Activated CD8-positive, alpha-beta memory T cell treated with anti-CD3 and anti-CD28 coated beads for 48 hours (primary cell): ENCODE measurements around the gene KDELR1.

Experiments used
- DNase-seq, 3 experiments: peaks; one replicate each; pipeline ENCODE4 v3.0.0-alpha.2; 2020; ENCODE audit warnings: low read depth in 2 of 3, low spot score in 2 of 3

KDELR1 gene

DNA sequence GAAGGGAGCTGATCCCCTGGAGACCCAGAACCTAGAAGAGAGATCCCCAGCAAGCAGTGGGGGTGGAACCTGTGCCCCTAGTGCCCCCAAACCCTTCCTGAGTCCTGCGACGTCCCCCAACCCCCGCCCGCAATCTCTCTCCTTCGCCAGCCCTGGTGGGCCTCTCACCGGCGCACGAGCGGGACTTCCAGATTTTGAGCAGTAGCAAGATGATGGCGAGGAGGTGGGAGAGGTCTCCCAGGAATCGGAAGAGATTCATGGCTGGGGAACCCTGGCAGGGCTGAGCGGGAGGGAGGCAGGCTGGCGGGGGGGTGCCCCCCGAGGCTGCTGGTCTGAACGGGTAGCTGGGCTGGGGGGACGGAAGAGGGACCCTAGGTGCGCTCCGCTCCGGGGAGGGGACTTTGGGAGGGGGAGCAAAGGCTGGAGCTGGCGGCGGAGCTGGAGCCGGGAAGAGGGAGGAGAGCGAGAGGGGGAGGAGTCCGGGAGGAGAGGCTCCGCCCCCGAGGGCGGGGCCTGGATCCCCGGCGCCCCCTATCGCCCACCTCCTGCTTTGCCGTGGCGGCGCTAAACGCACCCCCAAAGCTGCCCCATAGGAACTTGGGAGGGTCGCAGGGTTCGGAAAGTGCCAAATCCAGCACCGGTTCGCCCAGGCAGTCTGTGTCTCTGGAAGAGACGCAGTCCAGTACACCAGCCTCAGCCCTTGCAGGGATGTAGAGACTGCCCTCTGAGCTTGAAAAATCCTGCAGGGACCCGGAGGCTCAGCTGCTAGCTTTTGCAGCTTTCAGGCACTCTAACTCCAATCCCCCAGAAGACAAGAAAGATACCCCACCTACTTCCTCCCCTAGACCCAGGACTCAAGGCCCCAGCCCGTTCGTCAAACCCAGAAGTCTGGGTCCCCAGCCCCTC lies at the start of gene KDELR1:
Gene KDELR1 (minus strand): TSS at position 452 of the 906 bp plus-strand sequence. CDS start 193 bp downstream, at position 259.
- peak; percentile 58 to 82 (median 77) for DNase-seq

DNA sequence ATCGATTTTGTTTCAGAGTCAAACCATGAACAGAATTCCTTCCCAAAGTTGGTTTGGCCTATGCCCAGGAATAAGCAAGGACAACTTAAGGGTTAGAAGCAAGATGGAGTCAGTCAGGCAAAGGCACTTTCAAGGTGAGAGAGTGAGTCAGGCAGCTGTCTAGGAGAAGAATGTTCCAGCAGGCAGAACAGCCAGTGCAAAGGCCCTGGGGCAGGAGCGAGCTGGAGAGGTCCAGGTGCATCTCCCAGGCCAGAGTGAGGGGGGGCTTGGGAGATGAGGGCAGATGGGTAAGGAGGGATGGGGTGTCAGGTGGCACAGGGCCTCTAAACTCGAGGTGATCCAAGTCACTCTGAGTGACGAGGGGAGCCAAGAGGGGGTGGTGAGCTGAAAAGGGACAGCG lies 45.2 kb upstream of the KDELR1 start:
- DNase-seq: no peak

DNA sequence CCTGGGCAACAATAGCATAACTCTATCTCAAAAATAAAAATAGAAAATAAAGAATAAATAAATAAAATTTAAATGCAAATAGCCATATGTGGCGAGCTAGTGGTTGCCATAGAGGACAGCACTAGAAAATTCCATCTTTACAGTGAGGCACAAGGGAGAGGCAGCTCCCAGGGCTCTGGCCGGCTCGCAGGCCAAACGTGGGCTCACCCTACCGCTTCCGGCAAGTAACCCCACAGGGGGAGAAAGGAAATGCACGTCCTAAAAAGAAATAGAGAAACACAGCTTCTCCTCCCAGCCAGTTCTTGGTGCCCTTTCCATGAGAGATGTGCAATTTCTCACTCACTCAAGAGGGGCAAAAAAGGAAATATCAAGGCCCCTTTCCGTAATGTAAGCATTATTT lies 42.0 kb upstream of the KDELR1 start:
- DNase-seq: no peak

DNA sequence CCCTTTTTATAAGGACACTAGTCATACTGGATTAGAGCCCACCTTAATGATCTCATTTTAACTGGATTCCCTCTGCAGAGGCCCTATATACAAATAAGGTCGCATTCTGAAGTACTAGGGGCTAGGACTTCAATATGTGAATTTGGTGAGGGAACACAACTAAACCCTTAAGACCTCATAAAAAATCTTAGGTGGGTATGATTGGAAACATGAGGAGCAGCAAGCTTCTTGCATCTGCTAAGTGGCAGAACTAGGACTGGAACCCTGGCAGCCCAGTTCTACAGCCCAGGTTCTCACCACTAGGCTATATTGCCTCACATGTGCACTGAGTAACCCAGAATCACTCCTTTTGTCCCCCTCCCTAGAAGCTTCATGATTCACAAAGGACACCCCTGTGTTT lies 37.3 kb upstream of the KDELR1 start:
- no peak for DNase-seq

DNA sequence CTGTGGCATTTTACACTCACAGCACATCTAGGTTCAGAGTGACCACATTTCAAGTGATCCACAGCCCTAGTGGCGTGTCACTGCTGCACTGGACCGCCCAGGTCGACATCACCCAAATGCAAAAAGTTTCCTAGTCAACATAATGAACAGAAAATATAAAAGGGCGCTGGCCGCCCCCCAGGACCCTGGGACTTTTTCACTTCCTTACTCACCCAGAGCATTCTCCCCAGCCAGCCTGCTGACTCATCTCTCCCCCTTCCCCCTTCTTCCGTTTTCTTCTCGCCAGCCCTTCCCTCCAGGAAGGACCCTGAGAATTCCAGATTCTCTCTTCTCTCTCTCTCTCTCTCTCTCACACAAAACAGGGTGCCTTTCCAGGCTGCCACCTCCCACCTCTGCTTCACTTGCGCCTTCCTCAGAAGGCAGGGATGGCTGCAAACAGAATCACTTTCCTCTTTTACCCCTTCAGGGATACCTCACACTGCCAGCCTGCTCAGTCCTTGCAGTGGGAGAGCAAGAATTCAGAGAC lies 33.4 kb upstream of the KDELR1 start:
- DNase-seq: no peak

DNA sequence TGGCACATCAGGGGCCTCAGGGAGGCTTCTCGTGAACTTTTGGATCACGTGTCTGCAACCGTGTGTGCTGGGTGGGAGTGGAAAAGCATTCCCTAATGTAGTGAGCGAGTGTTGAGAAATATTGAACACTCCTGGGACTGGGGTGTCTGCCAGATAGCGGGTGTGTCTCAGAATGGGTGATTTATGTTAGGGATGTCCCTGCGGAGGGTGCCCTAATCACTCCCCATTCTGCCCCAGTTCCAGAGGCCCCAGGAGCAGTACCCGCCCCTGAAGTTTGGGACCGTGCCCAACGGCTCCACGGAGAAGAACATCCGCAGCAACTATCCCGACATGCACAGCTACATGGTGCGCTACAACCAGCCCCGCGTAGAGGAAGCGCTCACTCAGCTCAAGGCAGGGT lies 30.2 kb upstream of the KDELR1 start:
- DNase-seq: no peak

DNA sequence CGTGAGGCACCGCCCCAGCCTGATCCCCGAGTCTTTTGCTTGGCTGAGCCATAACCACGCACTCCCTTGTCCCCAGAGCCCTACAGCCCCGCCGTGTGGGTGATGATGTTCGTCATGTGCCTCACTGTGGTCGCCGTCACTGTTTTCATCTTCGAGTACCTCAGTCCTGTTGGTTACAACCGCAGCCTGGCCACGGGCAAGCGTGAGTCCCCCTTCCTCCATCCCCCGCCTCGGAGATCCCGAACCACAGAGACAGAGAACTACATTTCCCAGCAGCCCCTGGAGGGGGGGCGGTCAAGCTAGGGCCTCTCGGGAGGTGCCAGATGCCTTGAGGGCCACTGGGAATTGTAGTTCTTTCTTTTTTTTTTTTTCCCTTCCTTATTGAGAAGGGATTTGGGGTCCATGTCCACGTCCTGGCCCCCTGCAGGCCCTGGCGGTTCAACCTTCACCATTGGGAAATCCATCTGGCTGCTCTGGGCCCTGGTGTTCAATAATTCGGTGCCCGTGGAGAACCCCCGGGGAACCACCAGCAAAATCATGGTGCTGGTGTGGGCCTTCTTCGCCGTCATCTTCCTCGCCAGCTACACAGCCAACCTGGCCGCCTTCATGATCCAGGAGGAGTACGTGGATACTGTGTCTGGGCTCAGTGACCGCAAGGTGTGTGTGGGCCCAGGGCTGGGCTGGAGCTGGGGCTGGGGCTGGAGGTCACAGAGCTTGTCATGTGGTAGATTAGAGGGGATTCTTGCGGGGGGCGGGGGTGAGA lies 28.0 kb upstream of the KDELR1 start:
- peak; percentile 53 to 67 (median 57) for DNase-seq

DNA sequence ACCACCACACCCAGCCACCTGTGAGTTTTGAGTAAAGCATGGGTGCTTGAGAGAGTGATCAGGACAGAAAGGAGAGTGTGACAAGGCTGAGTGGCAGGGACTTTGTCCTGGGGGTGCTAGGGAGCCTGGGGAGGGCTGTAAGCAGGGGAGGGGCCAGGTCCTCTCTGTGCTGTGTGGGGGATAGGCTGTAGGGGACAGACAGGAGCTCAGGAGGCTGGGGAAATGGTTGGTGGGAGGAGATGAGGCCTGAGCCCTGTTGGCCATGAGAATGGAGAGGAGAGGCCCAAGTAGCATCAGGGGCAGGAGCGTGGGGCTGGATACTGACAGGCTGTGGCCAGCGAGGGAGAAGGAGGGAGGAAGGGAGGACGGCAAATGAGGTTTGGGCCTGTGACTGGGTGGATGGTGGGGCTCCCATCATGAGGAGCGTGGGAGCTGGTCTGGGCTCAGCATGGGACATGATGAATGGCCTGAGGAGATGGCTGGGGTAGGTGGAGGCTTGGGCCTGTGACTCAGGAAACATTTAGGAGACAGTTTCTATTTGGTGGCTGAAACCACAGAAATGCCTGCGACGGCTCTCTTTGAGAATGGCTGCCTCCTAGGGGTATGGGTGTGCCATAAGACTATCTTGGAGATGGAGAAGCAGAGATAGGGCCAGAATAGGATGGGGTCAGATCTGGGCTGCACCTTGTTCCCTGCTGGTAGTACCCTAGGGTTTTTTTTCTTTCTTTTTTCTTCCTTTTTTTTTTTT lies 27.1 kb upstream of the KDELR1 start:
- no peak for DNase-seq

DNA sequence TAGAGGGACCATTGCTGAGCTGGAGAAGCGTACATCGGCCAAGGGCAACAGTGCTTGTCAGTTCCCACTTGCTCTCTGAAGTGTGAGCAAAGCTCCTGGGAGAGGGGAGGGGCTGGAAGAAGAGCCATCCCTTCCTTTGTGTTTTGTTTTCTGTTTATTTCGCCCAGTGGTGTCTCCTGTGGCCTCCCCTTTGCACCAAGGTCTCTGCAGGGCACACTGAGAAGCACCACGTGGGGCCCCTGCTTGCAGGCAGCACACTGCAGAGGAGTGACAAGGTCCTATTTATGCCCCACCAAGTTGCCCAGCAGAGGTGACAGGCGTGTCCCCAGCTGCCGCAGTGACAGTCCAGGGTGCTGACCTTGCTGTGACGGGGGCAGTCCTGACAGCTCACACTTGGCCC lies 26.1 kb upstream of the KDELR1 start:
- DNase-seq: no peak

DNA sequence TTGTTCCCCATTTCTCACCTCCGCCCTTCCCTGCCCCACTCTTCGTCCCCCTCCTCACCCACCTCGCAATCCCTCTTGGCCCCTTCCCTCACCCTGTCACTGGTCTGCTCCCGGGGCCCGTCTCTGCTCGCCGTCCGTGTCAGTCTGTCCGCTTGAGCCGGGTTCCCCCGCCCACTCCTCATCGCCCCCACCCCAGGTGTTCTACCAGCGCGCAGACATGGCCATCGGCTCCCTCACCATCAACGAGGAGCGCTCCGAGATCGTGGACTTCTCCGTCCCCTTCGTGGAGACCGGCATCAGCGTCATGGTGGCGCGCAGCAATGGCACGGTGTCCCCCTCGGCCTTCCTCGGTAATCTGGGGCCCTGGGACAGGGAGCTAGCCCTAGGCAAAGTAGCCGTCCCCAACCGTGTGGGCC lies 24.5 kb upstream of the KDELR1 start:
- DNase-seq: no peak

DNA sequence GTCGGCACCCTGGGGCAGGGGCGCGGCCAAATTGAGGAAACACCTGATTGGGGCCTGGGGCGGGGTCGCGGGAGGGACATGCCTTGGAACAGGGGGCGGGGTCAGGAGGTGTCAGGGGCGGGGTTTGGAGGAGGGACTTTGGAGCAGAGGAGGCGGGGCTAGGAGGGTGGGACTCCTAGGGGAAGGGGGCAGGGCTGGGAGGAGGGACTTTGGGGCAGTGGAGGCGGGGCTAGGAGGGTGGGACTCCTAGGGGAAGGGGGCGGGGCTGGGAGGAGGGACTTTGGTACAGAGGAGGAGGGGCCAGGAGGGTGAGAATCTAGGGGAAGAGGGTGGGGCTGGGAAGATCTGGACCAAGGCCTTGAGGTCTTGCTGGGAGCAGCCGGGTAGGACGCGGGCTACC lies 24.0 kb upstream of the KDELR1 start:
- DNase-seq: peak in 1 of 3 experiments; percentile 55

DNA sequence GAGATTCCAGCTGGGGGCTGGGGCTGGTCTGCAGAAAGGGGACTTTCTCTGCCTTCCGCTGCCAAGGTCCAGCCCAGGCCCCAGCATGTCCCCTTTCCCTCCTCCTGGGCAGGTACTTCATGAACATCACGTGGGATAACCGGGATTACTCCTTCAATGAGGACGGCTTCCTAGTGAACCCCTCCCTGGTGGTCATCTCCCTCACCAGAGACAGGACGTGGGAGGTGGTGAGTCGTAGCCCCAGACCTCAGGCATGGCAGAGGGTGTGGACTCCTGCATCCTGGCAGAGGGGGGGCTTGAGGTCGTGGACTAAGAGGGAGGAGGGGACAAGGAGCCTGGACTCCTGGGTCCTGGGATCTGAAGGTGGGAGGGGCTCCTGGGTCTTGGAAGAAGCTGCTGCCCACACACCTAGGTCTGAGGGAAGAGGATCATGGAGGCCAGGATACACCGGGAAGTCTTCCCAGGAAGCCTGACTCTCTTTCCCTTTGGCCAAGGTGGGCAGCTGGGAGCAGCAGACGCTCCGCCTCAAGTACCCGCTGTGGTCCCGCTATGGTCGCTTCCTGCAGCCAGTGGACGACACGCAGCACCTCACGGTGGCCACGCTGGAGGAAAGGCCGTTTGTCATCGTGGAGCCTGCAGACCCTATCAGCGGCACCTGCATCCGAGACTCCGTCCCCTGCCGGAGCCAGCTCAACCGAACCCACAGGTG lies 22.7 kb upstream of the KDELR1 start:
- DNase-seq: no peak

DNA sequence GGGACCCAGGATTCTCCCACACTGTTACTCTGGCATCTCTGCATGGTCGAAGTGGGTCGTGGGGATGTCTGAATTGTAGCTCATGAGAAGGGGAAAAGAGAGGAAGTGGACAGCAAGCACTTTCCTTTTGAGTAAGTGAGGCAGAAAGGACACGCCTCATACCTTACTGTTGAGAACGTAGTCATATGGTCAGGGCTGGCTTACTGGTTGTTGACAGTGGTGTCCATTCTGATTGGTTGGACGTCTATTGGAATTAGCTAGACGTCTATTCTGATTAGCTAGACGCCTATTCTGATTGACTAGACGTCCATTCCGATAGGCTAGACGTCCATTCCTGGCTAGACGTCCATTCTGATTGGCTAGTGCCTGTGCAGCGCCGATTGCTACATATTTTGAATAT lies 14.5 kb upstream of the KDELR1 start:
- no peak for DNase-seq

DNA sequence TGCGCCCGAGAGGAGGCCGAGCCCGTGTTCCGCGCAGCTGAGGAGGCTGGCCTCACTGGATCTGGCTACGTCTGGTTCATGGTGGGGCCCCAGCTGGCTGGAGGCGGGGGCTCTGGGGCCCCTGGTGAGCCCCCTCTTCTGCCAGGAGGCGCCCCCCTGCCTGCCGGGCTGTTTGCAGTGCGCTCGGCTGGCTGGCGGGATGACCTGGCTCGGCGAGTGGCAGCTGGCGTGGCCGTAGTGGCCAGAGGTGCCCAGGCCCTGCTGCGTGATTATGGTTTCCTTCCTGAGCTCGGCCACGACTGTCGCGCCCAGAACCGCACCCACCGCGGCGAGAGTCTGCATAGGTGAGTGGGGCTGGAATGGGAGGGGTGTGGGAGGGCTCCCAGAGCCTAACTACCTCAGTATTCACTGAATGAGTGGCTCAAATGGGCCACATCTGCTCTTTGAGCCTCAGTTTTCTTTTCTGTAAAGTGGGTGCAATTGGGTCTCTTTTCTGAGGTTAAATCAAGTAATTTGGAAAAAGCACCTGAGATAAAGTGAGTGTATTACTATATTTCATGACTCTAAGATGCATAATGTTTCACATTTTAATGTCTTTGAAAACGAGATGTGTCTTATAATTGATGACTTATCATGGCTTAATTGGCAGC lies 13.8 kb upstream of the KDELR1 start:
- DNase-seq: no peak

DNA sequence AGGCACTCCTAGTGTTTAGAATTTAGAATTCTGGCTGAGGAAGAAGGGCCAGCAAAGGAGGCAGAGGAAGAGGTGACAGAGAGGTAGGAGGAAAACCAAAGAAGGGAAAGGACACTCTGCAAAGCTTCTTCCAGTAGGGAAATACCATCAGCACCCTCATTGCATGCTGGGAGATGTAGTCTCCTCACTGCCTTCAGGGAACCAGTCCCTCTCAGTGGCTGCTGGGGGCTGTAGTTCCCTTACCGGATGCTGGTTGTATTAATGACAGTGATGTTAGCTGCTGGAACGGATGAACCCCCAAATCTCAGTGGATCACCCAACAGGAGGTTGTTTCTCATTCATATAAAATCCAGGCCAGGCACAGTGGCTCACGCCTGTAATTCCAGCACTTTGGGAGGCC lies 12.3 kb upstream of the KDELR1 start:
- DNase-seq: no peak

DNA sequence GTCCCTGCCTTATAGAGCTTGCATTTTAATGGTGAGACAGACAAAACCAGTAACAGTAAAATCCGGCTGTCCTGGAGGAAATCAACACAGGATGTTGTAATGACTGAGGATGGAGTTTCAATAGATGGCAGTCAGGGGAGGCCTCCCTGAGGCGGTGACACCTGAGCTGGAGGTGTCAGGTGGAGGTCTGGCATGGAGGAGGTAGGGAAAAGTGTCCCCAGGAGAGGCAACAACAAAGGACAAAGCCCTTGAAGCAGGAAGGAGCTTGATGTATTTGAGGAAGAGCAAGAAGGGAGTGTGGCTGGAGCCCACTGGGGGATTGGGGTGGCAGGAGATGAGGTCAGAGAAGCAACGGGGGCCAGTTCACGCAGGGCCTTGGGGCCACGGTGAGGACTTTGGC lies 9.9 kb upstream of the KDELR1 start:
- no peak for DNase-seq

DNA sequence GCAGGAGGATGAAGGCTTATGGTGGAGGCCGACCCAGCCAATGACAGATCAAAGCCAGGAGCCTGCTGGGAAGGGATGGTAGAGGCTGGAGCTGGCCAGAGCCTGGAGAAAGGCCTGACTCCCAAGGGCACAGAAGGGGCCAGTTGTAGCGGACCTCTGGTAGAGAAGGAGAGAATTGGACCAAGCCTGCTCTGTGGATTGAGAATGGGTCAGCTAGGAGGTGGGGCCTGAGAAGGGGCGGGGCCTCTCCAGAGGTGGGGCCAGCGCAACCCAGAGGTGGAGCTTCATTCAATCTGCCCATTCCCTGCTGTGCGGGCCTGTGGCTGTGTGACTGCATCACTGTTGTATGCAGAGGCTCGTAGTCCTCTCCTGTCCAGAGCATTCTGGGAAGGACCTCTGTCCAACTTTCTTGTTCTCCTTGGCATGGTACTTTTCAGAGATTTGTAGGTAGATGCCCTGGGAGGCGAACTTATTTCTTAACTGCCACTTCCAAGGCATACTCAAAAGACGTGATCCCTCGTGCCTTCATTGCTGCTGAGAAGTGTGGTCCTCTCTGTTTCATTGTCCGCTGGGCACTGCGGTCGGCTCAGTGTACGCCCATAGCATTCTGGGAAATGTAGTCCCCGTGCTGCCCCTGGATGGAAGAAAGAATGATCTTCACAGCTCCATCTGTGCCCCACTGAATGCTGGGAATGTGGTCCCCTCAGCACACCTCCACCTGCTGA lies 8.8 kb upstream of the KDELR1 start:
- no peak for DNase-seq

DNA sequence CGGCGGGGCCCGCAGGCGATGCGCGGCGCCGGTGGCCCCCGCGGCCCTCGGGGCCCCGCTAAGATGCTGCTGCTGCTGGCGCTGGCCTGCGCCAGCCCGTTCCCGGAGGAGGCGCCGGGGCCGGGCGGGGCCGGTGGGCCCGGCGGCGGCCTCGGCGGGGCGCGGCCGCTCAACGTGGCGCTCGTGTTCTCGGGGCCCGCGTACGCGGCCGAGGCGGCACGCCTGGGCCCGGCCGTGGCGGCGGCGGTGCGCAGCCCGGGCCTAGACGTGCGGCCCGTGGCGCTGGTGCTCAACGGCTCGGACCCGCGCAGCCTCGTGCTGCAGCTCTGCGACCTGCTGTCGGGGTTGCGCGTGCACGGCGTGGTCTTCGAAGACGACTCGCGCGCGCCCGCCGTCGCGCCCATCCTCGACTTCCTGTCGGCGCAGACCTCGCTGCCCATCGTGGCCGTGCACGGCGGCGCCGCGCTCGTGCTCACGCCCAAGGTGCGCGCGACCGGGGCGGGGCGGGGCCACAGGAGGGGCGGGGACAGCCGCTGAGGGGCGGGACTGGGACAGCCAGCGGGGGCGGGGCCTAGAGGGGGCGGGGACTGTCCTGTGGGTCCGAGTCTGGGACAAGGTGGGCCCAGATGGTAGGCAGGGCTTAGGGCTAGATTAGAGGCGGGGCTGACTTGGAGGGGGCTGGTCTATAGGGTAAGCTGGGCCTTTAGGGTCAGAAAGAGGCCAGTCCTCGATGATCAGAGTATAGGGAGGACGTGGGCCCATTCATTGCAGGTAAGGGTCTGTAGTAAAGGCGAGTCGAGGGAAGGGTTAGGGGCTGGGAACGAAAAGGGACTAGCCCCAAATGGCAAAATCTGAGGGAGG lies 7.3 kb upstream of the KDELR1 start:
- peak; percentile 73 to 88 (median 85) for DNase-seq

DNA sequence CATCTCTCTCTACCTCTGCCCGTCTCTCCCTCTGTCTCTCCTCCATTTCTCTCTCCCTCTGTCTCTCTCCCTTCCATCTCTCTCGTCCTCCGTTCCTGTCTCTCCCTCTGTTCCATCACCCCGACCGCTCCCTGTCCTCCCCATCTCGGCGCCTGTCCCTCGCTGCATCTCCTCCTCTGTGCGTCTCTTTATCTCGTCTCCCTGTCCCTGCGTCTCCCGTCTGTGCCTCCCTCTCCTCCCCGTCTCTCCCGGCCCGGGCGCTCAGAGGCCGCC lies 6.7 kb upstream of the KDELR1 start:
- DNase-seq: no peak
